Activated T-cell treated with anti-CD3 and anti-CD28 coated beads, Interleukin-2, amount 50 U/mL, for 48 hours (primary cell): ENCODE data around the gene TMUB1.
"Not testable (repeated sequence)": the region's sequence is repeated elsewhere in the genome, so short reads cannot be mapped to it uniquely, and the experiment has no call there.

Experiments
- DNase-seq, 2 experiments: peaks; one replicate each; pipeline ENCODE4 v3.0.0-alpha.2; 2020

TMUB1 gene

DNA sequence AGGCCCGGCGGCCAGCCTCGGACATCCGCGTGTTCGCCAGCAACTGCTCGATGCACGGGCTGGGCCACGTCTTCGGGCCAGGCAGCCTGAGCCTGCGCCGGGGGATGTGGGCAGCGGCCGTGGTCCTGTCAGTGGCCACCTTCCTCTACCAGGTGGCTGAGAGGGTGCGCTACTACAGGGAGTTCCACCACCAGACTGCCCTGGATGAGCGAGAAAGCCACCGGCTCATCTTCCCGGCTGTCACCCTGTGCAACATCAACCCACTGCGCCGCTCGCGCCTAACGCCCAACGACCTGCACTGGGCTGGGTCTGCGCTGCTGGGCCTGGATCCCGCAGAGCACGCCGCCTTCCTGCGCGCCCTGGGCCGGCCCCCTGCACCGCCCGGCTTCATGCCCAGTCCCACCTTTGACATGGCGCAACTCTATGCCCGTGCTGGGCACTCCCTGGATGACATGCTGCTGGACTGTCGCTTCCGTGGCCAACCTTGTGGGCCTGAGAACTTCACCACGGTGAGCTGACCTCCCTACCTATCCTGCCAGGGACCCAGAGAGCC lies 34.3 kb downstream of the TMUB1 start:
- DNase-seq = no peak

- no peak for DNase-seq
Measured at GRCh38 chr7:151047976-151048815, 35.1 kb downstream of the TMUB1 start, which contains the start of gene ASIC3. TSS of gene ASIC3 (plus strand) at chr7:151048531. CDS start at chr7:151048886, 355 bp downstream.

- DNase-seq = no peak
Measured at GRCh38 chr7:151046603-151047573, 36.4 kb downstream of the TMUB1 start.

DNA sequence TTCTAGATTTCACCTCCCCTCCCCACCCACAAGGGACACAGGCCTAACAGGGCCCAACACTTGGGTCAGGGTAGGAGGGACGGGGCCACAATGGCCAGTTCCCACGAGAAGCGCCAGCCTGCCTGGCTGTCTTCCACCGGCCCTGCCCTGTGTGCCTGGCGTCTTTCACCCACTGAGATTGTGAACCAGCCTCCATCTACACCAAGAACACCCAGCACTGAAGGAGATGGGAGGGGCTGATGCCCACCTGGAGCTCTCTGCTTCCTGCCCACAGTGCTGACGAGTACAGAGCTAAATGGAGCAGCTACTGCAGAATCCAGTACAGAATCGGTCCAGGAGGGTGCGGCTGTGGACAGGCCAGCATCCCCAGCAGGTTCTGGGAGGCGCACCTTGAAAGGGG lies 37.3 kb downstream of the TMUB1 start:
- DNase-seq = no peak

- no peak for DNase-seq
Measured at GRCh38 chr7:151045262-151045661, 38.0 kb downstream of the TMUB1 start.

DNA sequence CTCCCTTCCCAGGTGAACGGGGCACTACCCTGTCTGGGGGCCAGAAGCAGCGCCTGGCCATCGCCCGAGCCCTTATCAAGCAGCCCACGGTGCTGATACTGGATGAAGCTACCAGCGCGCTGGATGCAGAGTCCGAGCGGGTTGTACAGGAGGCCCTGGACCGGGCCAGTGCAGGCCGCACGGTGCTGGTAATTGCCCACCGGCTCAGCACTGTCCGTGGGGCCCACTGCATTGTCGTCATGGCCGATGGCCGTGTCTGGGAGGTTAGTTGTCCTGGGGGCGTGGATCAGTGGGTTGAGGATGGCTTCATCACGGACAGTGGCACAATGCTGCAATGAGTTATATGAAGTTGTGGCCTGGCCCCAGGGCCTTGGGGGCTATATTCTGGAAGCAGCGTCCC lies 39.3 kb downstream of the TMUB1 start:
- DNase-seq = no peak

- not testable (repeated sequence) for DNase-seq
Measured at GRCh38 chr7:151043449-151043848, 39.8 kb downstream of the TMUB1 start.

GRCh38 chr7:151040616-151041375 lies 42.5 kb downstream of the TMUB1 start:
- no peak for DNase-seq

GRCh38 chr7:151039850-151040548 lies 43.3 kb downstream of the TMUB1 start:
- DNase-seq = no peak

GRCh38 chr7:151038951-151039849 lies 44.1 kb downstream of the TMUB1 start:
- DNase-seq = peak; percentile 86 to 88

DNA sequence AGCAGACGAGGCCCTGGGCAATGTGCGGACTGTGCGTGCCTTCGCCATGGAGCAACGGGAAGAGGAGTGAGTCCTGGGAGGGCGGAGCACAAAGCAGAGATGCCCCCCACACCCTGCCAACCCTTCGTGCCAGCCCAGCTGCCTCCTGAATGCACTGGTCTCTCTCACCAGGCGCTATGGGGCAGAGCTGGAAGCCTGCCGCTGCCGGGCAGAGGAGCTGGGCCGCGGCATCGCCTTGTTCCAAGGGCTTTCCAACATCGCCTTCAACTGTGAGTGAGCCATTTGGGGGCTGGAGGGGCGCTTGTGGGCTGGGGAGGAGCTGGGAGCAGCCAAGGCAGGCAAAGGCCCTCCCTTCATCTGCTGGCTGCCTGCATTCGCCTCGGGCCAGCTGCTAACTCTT lies 47.4 kb downstream of the TMUB1 start:
- DNase-seq = no peak

- no peak for DNase-seq
Measured at GRCh38 chr7:151035026-151035717, 48.1 kb downstream of the TMUB1 start.

DNA sequence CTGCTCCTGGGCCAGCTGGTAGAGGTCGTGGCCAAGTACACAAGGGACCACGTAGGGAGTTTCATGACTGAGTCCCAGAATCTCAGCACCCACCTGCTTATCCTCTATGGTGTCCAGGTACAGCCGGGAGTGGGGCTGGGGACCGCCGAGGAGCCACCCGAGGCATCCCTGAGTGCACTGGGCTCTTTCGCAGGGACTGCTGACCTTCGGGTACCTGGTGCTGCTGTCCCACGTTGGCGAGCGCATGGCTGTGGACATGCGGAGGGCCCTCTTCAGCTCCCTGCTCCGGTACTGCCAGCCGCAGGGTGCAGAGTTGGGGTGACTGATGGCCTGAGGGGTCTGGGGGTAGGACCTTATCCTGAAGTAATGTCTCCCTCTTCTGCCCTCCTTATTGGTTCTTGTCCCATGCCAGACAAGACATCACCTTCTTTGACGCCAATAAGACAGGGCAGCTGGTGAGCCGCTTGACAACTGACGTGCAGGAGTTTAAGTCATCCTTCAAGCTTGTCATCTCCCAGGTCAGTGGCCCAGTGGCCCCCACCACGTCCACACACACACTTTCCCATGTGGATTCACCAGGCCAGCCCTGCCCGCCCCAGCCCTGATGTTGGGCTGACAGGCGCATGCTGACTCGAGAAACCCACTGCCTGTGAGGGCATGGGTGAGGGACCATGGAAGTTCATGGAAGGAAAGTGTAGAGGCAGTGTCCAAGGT lies 48.8 kb downstream of the TMUB1 start:
- DNase-seq = no peak

DNA sequence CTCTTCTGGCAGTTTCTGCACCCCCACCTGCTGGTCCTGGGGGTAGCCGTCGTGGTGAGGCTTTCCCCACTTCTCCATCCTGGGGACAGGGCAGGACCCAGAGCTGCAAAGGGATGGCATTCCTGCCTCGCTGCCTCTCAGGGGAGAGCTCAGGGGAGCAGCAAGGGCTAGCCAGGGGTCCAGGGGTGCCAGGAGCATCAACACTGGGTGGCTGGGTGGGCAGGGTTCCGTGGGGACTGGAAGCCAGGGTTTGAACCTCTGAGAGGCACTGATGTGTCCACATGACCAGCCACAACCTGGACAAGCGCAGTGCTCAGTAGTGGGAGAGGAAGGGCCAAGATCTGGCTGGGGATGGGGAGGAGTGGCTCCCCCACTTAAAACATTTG lies 49.4 kb downstream of the TMUB1 start:
- DNase-seq = no peak

- no peak for DNase-seq
Measured at GRCh38 chr7:151032936-151033863, 50.1 kb downstream of the TMUB1 start.
